ENCODE measurements around the gene CREBRF.
A peak's percentile ranks its signal among the peaks of the same experiment; 100 is the strongest.
"Not testable (repeated sequence)": the region's sequence is repeated elsewhere in the genome, so short reads cannot be mapped to it uniquely, and the experiment has no call there.

CREBRF gene

GRCh38 chr5:173035904-173036707 lies 20.0 kb upstream of the CREBRF start:
- DNase-seq = no peak

DNA sequence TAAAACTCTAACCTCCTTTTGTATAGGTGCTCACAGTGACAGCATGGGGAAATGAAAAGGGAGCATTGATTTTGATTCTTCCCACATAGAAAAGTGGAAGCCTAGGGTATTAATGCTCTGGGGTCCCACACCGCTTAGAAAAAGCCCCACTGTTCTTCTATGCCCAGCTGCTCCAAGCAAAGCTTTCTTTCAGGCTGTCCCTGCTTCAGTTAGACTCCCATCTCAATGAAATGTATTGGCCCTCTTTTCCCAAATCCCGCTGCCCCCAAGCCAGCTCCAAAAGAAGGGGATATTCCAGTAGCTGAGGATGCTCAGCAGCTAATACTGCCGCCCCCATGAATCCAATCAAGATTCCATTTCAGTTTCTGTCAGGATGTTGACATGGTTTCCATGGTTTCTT lies 17.0 kb upstream of the CREBRF start:
- DNase-seq = no peak

GRCh38 chr5:173039964-173040363 lies 16.2 kb upstream of the CREBRF start:
- DNase-seq = no peak

- no peak for DNase-seq
Measured at GRCh38 chr5:173041881-173042762, 14.0 kb upstream of the CREBRF start.

DNA sequence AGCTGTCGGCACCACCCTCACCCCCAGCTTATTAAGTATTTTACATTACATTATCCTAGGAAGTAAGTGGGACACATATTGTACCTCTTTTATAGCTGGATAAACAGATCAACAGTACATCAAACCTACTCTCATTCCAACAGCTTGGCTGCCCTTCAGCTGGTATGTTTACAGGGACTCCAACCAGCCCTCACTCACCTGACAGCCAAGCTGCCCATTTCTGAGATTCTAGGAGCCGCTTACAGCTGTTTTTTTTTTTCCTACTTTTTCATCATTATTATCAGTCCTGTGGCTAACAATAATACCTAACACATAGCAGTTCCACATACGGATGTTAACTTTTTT lies 13.4 kb upstream of the CREBRF start:
- DNase-seq = no peak

GRCh38 chr5:173045474-173045873 lies 10.7 kb upstream of the CREBRF start:
- DNase-seq = no peak

GRCh38 chr5:173047096-173047837 lies 8.9 kb upstream of the CREBRF start:
- DNase-seq = not testable (repeated sequence)

DNA sequence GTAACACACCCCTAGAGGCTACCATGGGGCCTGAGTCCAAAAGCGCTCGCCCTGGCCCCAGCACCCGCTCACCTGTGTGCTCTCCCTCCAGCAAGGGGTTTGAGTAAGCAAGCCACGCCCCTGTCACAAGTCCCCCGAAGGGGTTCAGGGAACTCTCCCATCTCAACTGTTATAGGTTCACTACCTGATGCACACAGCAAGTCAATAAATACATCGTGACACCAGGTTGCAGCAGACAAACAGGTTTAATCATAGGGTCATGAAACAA lies 8.4 kb upstream of the CREBRF start:
- no peak for DNase-seq

DNA sequence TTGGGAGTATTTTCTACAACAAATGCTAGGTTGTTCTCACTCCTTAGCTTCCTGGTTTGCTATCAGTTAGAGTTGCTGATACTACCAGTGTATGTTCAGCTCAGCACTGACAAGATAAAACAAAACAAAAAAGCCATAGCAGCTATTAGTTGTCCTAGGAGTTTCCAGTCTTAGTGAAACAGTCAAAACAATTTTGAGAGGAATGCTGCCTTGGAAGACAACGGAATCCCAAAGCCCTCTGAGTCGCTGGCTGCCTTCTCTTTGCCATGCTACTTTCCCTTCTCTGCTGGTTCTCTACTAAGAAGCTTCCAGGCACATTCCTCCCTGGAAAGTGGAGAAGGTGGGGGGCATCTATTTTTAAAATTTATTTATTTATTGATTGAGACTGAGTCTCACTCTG lies 5.4 kb upstream of the CREBRF start:
- DNase-seq = peak; percentile 27

- DNase-seq = peak; percentile 58
Measured at GRCh38 chr5:173051746-173052145, 4.4 kb upstream of the CREBRF start.

- peak; percentile 35 for DNase-seq
Measured at GRCh38 chr5:173053041-173053440, 3.1 kb upstream of the CREBRF start.

DNA sequence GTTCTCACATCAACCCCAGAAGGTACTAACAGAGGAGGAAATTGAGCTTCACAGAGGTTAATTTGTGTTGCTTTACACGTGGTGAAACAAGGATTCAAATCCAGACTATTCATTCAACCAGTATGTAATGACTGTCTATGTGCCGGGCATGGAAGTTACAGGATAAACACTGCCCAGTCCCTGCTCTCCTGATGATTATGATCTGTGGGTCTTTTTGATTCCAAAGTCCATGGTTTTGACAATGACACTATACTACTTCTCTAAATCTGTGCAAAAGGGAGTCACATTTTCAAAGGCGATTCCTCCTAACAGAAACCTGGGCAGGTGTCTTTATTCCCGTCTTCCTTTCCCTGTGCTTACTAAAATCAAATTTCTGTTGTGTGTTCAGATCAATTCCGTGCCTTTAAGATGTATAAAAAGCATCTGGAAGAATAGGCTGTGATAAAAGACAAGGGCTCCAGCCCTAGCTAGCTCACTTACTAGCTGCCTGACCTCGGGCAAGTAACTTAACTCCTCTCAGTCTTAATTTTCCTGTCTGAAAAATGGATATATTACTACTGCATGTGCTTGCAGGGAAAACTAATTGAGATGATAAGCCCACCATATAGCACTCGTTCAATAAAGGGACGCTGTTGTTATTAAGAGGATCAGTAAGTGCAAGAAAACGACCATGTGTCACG lies 970 bp upstream of the CREBRF start:
- DNase-seq = no peak

- no peak for DNase-seq
Measured at GRCh38 chr5:173055722-173055982, 500 bp upstream of the CREBRF start.

DNA sequence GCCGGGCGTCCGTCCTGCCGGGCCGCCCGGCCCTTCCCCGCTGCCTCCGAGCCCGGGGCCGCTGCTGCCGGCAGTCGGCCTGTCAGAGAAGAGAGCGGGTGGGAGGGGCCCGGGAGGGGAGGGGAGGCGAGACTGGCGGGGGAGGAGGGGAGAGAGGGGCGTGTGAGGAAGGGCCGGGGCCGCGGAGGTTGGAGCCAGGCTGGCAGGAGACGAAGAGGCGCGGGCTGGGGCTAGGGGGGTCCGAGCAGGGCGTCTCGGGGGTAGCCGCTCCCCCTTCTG lies 570 bp downstream of the CREBRF start:
- DNase-seq = no peak

DNA sequence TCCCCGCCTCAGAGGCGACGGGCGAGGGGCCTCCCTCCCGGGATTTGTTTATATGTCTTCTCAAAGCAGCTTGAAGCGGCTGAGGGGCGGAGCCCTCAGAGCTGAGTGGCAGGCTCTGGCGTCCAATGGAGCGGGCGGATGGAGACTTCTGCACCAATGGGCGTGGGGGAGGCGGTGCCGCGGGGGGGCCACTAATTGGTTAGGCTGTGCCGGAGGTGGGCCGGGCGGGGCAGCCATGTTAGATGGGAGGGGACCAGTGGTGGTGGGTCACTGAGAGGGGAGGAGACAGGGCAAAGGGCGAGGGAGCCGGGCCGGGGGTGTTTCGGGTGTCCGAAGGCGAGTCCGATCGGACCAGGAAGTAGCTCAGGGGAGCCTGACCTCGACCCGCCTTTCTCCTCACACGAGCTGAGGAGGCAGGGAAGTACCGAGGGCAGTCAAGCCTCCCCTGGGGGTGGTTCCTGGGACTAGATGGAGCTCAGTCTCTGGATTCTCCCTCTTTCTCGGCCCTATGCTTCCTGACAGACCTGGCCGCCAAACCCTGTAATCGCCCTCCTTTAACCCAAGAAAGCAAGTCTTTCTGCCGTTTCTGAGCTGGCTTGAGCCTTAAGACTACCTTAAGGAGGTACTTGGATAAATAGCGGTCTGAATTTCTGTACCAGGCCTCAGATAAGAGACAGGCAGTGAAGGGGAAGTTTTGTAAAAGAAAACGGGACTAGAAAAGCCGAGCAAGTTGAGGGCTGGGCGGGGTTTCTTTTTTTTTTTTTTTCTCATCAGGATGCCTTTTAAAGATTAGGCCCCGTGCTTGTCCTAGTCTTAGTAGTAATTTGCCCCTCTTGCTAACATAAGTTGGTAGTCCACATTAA lies 1.1 kb downstream of the CREBRF start:
- peak; percentile 98 for DNase-seq

- DNase-seq = no peak
Measured at GRCh38 chr5:173062141-173062540, 6.0 kb downstream of the CREBRF start.

DNA sequence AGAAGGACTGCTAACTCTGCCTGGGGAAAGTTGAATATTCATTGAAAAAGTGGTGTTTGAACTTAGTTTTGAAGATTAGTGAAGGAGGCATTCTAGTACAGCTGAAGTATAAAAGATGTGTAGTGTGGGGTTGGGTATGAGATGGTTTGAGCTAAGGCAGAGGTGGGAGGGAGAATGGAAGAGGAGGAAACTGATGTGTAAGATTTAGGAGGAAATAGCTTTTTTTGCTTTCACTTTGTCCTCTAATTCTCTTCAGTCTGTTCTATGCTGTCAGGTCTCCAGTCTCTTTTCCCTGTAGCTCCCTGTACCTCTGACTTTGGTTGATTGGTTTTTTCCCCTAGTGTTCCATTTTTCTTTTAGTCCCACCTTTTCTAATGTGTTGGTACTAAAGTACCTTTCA lies 9.0 kb downstream of the CREBRF start:
- DNase-seq = no peak

DNA sequence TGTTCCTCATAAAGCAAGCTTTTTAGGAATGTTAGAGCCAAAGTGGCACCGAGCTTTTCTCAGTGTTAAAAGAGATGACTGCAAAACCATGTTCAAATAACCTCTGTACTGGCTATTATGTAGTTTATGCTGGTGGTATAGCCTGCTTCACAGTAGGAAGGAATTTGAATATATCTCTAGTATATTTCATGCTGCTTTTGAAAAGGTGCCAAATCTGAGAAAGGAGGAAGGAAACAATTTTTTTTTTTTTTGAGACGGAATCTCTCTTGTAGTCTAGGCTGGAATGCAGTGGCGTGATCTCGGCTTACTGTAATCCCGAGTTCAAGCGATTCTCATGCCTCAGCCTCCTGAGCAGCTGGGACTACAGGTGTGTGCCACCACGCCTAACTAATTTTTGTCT lies 13.5 kb downstream of the CREBRF start:
- no peak for DNase-seq

- no peak for DNase-seq
Measured at GRCh38 chr5:173075137-173075843, 19.1 kb downstream of the CREBRF start.

GRCh38 chr5:173075970-173076369 lies 19.8 kb downstream of the CREBRF start:
- DNase-seq = no peak

- not testable (repeated sequence) for DNase-seq
Measured at GRCh38 chr5:173076471-173076870, 20.3 kb downstream of the CREBRF start.

DNA sequence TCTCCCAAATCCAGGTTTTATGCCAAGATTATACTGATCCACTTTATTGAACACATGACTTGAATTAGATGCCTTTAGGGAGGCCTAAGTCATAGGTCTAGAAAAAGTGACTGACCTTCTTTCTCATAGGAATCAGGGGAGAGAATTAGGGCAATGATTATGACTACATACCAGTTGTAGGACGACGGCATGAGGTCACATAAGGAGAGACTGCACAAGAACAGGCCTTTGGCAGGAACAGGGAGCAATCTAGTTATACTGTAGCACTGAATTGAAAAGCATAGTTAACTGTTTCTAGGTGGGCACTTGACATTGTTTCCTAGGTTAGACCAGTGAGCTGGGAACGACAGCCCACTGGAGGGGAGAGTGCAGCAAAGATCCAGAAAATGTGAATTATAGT lies 22.7 kb downstream of the CREBRF start:
- no peak for DNase-seq
